ENCODE data around the gene TRIM41. TPM values are rescaled to one million over a fixed set of nuclear protein-coding genes. Genes with fewer than 3 reads are reported as not detected.

TRIM41 gene
- total and polyA plus RNA-seq, 2 of the 13 experiments (the other 11 are each of a cell fraction or from before 2014, with no cell fraction given): 10.2 to 16.7 TPM

GRCh38 chr5:181246276-181247049, 23.4 kb downstream of the TRIM41 start (continued):
- TF ChIP-seq RFXANK (CRISPR knock-in tag; IDR thresholded peaks at IDR 0.05) (no peak), ZXDC (CRISPR knock-in tag; IDR thresholded peaks at IDR 0.05) (peak; percentile 70; the same call in 1 of the 2 replicates), ZNF546 (CRISPR knock-in tag; conservative IDR thresholded peaks at IDR 0.05) (0 out of 2 replicates have a peak, but pooled peaks have one; percentile 29), ZNF460 (CRISPR knock-in tag; IDR thresholded peaks at IDR 0.05; ENCODE audit: borderline replicate concordance) (no peak), ZNF576 (CRISPR knock-in tag; IDR thresholded peaks at IDR 0.05) (no peak), HDAC6 (IDR thresholded peaks at IDR 0.05; ENCODE audit: low read depth, low read length) (no peak), ZIK1 (CRISPR knock-in tag; IDR thresholded peaks at IDR 0.05; ENCODE audit: borderline replicate concordance, low read depth) (no peak), PRMT3 (CRISPR knock-in tag; IDR thresholded peaks at IDR 0.05; ENCODE audit: borderline replicate concordance, low read depth) (no peak), POGZ (CRISPR knock-in tag; IDR thresholded peaks at IDR 0.05) (no peak), AGO1 (IDR thresholded peaks at IDR 0.05; ENCODE audit: low read depth, low read length, poor library complexity, severe bottlenecking) (no peak), RFX1 (IDR thresholded peaks at IDR 0.05) (no peak), DMAP1 (CRISPR knock-in tag; IDR thresholded peaks at IDR 0.05) (peak; percentile 87; the same call in 1 of the 2 replicates), ZNF629 (CRISPR knock-in tag; conservative IDR thresholded peaks at IDR 0.05) (no peak), CREB3 (CRISPR knock-in tag; IDR thresholded peaks at IDR 0.05) (no peak), ZNF230 (CRISPR knock-in tag; IDR thresholded peaks at IDR 0.05) (peak; percentile 90; the same call in 1 of the 2 replicates), ZBTB21 (CRISPR knock-in tag; IDR thresholded peaks at IDR 0.05) (no peak), RXRB (CRISPR knock-in tag; IDR thresholded peaks at IDR 0.05; ENCODE audit: borderline replicate concordance) (peak; percentile 26; the same call in 1 of the 2 replicates), PHB2 (IDR thresholded peaks at IDR 0.05; ENCODE audit: partially characterized antibody) (no peak), NCOA5 (CRISPR knock-in tag; IDR thresholded peaks at IDR 0.05) (no peak), KLF12 (CRISPR knock-in tag; IDR thresholded peaks at IDR 0.05; ENCODE audit: borderline replicate concordance) (peak; percentile 74; the same call in 1 of the 2 replicates), NCOR1 (IDR thresholded peaks at IDR 0.05; ENCODE audit: borderline replicate concordance, low read length) (no peak), ZFP41 (CRISPR knock-in tag; IDR thresholded peaks at IDR 0.05; ENCODE audit: borderline replicate concordance) (no peak), ZNF205 (CRISPR knock-in tag; IDR thresholded peaks at IDR 0.05) (no peak)
